ENCODE measurements around the gene ERGIC2. TPM values are rescaled to one million over a fixed set of nuclear protein-coding genes. Genes with fewer than 3 reads are reported as not detected.
A peak's percentile ranks its signal among the peaks of the same experiment; 100 is the strongest.

Gene ERGIC2
- total and polyA plus RNA-seq, 9 of the 15 experiments (the other 6 are each of a cell fraction or from before 2014, with no cell fraction given): 24.1 to 180 (median 75.7) TPM

DNA sequence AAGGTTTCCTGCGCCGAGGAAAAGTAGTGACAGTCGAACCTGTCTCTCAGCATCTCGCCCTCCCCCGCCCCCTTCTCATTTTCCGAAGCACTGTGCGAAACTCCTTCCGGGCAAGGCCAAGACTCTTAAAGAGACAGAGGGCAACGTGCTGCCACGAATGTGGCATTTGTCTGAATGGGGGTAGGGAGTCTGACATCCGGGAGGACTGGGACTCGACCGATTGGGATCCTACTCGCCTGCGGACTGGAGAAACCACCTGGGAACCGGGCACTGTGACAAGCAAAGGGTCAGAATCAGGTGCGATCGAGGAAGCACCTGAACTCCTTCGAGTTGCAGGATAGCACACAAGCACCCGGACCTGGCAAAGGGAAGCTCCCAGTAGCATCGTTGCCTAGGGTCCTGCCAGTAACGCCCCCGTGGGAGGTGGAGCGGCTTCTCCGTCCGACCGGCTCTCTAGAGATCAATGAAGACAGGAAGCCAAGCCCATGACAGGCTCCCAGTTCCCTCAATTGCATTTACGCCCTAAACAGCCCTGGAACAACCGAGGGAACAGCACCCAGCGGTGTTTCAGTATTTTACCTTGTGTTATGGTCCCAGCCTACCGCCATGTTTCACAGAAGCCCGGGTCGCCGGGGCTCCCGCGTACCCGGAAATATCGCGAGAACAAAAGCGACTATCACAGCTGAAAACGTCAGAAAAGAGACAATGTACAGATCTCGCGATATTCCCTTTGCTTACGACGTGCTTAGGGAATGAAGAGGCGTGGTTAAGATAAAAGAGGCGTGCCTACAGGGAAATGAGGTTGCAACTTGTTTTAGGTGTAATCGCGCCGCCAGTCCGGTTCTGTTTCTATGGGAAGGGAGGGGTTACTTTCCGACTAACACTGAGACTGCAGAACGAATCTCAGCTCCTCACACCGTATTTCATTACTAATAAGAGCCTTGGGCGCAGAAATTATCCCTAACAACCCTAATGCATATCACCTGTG is at the start of gene ERGIC2 (continued):
- peak; percentile 78 for TF ChIP-seq KDM5B (IDR thresholded peaks at IDR 0.05; ENCODE audit: insufficient replicate concordance, low read depth, low read length)
- TF ChIP-seq MYNN (IDR thresholded peaks at IDR 0.05): no peak
- no peak for TF ChIP-seq MYNN (CRISPR knock-in tag; IDR thresholded peaks at IDR 0.05)
- no peak for TF ChIP-seq ZNF76 (CRISPR knock-in tag; IDR thresholded peaks at IDR 0.05; ENCODE audit: borderline replicate concordance)
- no peak for TF ChIP-seq NONO (IDR thresholded peaks at IDR 0.05; ENCODE audit: low read depth in 2 of 2, low read length in 1 of 2)
- peak; percentile 72 for TF ChIP-seq POLR2B (IDR thresholded peaks at IDR 0.05; ENCODE audit: low read depth, partially characterized antibody)
- peak; percentile 97; the same call in 1 of the 2 replicates for TF ChIP-seq BRCA1 (IDR thresholded peaks at IDR 0.05)
- no peak for TF ChIP-seq BRCA1 (CRISPR knock-in tag; IDR thresholded peaks at IDR 0.05)
- no peak for TF ChIP-seq ZNF217 (CRISPR knock-in tag; IDR thresholded peaks at IDR 0.05)
- TF ChIP-seq, protein P1, sequence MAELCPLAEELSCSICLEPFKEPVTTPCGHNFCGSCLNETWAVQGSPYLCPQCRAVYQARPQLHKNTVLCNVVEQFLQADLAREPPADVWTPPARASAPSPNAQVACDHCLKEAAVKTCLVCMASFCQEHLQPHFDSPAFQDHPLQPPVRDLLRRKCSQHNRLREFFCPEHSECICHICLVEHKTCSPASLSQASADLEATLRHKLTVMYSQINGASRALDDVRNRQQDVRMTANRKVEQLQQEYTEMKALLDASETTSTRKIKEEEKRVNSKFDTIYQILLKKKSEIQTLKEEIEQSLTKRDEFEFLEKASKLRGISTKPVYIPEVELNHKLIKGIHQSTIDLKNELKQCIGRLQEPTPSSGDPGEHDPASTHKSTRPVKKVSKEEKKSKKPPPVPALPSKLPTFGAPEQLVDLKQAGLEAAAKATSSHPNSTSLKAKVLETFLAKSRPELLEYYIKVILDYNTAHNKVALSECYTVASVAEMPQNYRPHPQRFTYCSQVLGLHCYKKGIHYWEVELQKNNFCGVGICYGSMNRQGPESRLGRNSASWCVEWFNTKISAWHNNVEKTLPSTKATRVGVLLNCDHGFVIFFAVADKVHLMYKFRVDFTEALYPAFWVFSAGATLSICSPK (IDR thresholded peaks at IDR 0.05; ENCODE audit: borderline replicate concordance): no peak
- 0 out of 2 replicates have a peak, but pooled peaks have one; percentile 33 for TF ChIP-seq MXI1 (IDR thresholded peaks at IDR 0.05; ENCODE audit: low read depth, low read length)
- TF ChIP-seq MCM7 (IDR thresholded peaks at IDR 0.05): no peak
- TF ChIP-seq XRCC4 (IDR thresholded peaks at IDR 0.05; ENCODE audit: extremely low read depth, insufficient read depth, insufficient read length): no peak
- no peak for TF ChIP-seq SNRNP70 (optimal IDR thresholded peaks at IDR 0.05; ENCODE audit: low read depth, low read length)
- TF ChIP-seq OTX1 (CRISPR knock-in tag; IDR thresholded peaks at IDR 0.05): no peak
- no peak for TF ChIP-seq ZNF436 (CRISPR knock-in tag; IDR thresholded peaks at IDR 0.05)
- no peak for TF ChIP-seq ILK (tag; IDR thresholded peaks at IDR 0.05; ENCODE audit: borderline replicate concordance, low read depth)
- TF ChIP-seq, protein P2, sequence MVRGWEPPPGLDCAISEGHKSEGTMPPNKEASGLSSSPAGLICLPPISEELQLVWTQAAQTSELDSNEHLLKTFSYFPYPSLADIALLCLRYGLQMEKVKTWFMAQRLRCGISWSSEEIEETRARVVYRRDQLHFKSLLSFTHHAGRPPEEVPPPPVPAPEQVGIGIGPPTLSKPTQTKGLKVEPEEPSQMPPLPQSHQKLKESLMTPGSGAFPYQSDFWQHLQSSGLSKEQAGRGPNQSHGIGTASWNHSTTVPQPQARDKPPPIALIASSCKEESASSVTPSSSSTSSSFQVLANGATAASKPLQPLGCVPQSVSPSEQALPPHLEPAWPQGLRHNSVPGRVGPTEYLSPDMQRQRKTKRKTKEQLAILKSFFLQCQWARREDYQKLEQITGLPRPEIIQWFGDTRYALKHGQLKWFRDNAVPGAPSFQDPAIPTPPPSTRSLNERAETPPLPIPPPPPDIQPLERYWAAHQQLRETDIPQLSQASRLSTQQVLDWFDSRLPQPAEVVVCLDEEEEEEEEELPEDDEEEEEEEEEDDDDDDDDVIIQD (CRISPR knock-in tag; IDR thresholded peaks at IDR 0.05): no peak
- no peak for TF ChIP-seq CEBPG (CRISPR knock-in tag; IDR thresholded peaks at IDR 0.05)
- TF ChIP-seq CEBPG (tag; conservative IDR thresholded peaks at IDR 0.05 in 1 of 2, IDR thresholded peaks at IDR 0.05 in 1 of 2): 0 out of 4 replicates have a peak, but pooled peaks of 1 of the 2 experiments have one; percentile 20
- peak; percentile 90 for TF ChIP-seq POLR2A (conservative IDR thresholded peaks at IDR 0.05)
- TF ChIP-seq, protein P3, sequence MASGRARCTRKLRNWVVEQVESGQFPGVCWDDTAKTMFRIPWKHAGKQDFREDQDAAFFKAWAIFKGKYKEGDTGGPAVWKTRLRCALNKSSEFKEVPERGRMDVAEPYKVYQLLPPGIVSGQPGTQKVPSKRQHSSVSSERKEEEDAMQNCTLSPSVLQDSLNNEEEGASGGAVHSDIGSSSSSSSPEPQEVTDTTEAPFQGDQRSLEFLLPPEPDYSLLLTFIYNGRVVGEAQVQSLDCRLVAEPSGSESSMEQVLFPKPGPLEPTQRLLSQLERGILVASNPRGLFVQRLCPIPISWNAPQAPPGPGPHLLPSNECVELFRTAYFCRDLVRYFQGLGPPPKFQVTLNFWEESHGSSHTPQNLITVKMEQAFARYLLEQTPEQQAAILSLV (tag; IDR thresholded peaks at IDR 0.05): no peak
- TF ChIP-seq PPARD (CRISPR knock-in tag; IDR thresholded peaks at IDR 0.05): no peak
- no peak for TF ChIP-seq ZNF175 (CRISPR knock-in tag; IDR thresholded peaks at IDR 0.05; ENCODE audit: low read depth)
- TF ChIP-seq HDGF (IDR thresholded peaks at IDR 0.05): no peak
- no peak for TF ChIP-seq PCBP2 (IDR thresholded peaks at IDR 0.05; ENCODE audit: low read depth, low read length, poor library complexity, severe bottlenecking)
